ENCODE measurements around the gene THBS4.
"Not testable (repeated sequence)": the region's sequence is repeated elsewhere in the genome, so short reads cannot be mapped to it uniquely, and the experiment has no call there.

THBS4 gene

GRCh38 chr5:80076131-80077050 is 41.2 kb downstream of the THBS4 start:
- DNase-seq (ENCODE audit: low read depth in 3 of 3), result no peak

DNA sequence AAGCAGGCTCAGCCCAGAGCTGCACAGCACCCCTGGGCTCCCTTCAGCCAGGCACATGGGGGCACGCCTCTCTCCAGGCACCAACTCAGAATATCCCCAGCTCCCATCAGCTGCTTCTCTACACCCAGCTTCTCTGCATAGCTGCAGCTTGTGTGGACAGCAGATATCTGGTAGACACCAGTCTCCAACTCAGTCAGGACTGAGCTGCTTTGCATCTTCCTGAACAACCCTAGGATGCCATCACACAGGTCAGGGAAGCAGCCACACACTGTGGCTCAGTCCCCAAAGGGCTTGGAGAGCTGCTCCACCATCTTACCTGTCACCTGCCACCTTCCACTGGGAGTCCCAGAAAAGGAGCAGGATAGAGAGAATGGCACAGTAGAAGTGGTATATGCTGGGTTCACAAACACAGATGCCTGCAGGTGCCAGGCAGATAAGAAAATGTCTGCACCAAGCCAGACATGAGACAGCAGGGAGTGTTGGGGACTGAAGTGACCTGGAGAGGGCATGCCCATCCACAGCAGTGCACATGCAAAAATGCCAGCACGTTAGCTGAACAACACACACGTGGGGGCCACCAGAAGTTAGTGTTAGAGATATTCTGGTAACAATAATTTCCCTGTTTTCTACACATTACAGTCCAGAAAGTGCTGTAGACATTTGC is 42.0 kb downstream of the THBS4 start:
- no peak for DNase-seq (ENCODE audit: low read depth in 3 of 3)

DNA sequence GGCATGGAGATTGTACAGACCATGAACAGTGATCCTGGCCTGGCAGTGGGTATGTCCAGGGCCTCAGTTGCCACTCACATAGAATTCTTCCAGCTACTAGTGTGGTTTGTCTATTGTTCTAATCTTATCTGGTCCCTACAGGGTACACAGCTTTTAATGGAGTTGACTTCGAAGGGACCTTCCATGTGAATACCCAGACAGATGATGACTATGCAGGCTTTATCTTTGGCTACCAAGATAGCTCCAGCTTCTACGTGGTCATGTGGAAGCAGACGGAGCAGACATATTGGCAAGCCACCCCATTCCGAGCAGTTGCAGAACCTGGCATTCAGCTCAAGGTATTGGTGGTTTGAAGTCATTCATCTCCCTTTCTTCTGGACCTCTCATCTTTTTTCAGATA is 43.8 kb downstream of the THBS4 start:
- no peak for DNase-seq (ENCODE audit: low read depth in 3 of 3)

GRCh38 chr5:80082281-80082680 is 47.1 kb downstream of the THBS4 start:
- DNase-seq (ENCODE audit: low read depth in 3 of 3), result no peak

GRCh38 chr5:80082731-80083100 is 47.6 kb downstream of the THBS4 start:
- peak in 2 of 3 donors; percentile 57 to 61 for DNase-seq (ENCODE audit: low read depth in 3 of 3)

- DNase-seq (ENCODE audit: low read depth in 3 of 3), result peak in 1 of 3 donors; percentile 14
Measured at GRCh38 chr5:80083101-80083890, 48.1 kb downstream of the THBS4 start.

- no peak for DNase-seq (ENCODE audit: low read depth in 3 of 3)
Measured at GRCh38 chr5:80090884-80091166, 55.7 kb downstream of the THBS4 start.

DNA sequence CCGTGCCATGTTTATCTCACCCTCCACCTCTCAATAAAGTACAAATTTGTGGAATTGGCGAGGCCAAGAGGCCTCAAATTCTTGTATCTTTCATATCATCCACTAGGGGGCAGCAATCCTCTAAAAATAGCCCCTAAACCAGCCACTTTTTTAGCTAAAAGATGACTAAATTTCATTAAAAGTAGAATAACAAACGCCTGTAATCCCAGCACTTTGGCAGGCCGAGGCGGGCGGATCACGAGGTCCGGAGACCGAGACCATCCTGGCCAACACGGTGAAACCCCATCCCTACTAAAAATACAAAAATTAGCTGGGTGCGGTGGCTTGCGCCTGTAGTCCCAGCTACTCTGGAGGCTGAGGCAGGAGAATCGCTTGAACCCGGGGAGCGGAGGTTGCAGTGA is 56.6 kb downstream of the THBS4 start:
- peak in 2 of 3 donors; percentile 5 to 16 for DNase-seq (ENCODE audit: low read depth in 3 of 3)

DNA sequence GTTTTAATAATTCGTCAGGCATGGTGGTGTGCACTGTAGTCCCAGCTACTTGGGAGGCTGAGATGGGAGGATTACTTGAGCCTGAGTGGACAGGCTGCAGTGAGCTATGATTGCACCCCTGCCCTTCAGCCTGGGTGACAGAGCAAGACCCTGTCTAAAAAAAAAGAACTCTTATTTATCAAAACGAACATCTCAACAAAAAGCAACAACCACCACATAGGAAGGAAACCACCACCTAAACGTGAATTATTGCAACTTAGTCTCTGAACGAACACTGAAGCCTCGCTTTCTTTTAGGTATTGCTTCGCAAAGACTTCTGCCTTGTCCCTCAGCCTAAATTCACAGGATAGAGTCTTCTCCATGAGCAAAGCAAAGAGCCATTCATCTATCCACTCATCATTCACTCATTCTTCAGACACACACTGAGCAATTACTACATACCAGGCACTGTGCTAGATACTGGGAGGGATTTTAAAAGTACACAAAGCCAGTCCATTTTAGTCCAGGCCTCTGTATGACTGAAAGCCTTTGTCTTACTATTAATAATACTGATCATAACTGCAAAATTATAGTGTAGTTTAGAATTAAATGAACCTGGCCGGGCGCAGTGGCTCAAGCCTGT is 57.4 kb downstream of the THBS4 start:
- DNase-seq (ENCODE audit: low read depth in 3 of 3), result no peak

GRCh38 chr5:80093796-80094195 is 58.6 kb downstream of the THBS4 start:
- no peak for DNase-seq (ENCODE audit: low read depth in 3 of 3)

- no peak for DNase-seq (ENCODE audit: low read depth in 3 of 3)
Measured at GRCh38 chr5:80094236-80094738, 59.1 kb downstream of the THBS4 start.

GRCh38 chr5:80097451-80097850 is 62.3 kb downstream of the THBS4 start:
- no peak for DNase-seq (ENCODE audit: low read depth in 3 of 3)

- no peak for DNase-seq (ENCODE audit: low read depth in 3 of 3)
Measured at GRCh38 chr5:80101993-80102392, 66.8 kb downstream of the THBS4 start.

DNA sequence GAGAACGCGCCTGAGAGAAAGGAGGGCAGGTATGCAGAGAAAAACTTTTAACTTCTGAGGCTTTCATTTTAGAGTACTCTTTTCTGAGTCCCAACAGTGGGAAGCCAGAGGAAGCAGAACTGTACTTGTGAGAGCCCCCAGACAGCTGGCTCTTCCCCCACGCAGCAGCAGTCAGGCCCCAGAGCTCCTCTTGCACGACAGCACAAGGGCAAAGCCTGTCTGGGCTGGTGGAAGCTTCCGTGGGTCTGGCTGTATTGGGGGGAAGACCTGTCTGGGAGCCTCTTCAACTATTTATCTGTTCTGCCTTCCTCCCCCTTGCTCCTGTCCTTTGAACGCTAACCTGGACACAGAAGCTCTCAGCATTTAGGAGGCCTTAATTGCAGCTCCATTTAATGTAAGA is 68.2 kb downstream of the THBS4 start:
- no peak for DNase-seq (ENCODE audit: low read depth in 3 of 3)

DNA sequence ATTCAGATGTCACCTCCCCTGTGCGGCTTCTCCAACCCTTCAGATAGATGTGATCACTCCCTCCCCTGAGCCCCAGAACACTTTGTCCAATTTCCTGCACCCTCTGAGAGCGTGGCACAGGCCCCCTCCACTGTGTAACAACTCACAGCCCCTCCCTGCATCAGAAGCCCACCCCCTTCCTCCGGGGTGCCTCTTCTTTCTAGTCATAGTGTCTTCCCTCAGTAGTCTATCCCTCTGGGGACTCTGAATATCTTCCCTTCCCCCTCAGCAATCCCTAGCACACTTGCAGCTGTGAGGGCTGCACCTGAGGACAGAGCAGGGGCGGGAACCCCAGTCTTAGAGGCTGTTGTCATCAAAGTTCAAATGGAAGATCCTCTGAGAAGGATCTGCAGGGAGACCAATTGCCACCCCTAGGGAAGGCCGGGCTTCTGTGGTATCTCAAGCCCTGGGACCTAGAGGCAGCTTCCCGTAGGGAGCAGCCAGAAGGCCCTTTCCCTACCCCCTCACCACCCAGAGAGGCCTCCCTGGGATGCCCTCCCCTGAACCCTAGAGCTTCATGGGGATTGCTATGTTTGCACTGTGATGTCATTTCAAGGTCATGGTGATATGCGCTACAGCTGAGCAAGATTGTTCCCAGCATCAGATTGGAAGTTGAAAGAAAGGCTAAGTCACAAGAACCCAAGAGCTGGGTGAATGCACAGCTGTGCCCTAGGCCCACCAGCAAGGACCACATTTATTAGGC is 70.7 kb downstream of the THBS4 start:
- no peak for DNase-seq (ENCODE audit: low read depth in 3 of 3)

GRCh38 chr5:80106916-80107315 is 71.8 kb downstream of the THBS4 start:
- no peak for DNase-seq (ENCODE audit: low read depth in 3 of 3)

- no peak for DNase-seq (ENCODE audit: low read depth in 3 of 3)
Measured at GRCh38 chr5:80109646-80110478, 74.7 kb downstream of the THBS4 start.

- not testable (repeated sequence) for DNase-seq (ENCODE audit: low read depth in 3 of 3)
Measured at GRCh38 chr5:80111376-80111990, 76.3 kb downstream of the THBS4 start.

DNA sequence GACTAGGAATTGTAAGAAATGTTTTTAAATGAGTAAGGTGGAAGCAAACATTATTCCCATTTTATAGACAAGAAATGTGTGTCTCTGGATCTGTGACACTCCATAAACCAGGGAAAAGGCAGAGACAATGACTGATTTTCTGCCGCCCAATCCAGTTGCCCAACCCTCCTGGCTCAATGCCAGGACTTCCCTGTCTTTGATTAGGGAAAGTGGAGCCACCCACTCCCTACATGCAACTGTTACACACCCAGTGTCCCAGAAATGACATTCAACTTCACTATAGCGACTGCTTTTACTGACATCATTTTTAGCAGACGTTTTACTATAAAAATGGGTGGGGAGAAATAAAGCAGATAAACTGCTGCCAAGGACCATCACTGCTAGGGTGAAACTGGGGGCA is 79.7 kb downstream of the THBS4 start:
- no peak for DNase-seq (ENCODE audit: low read depth in 3 of 3)

DNA sequence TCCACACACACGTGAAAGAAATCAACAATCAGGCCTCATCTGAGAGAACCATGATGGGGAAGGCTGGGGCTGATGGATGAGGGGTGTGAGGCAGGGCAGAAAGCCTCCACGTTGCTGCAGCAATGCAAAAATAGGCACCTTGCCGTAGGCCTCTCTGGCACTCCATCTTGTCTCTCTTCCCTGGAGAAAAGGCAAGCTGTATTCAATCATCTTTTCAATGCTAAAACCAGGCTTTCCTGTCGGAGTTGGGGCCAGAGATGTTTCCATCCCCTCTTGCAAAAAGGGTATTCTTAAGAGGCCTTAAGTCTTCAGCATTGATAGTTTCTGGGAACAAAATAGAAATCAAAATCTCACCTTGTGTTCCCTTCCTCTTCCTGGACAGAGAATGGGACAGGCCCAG is 80.9 kb downstream of the THBS4 start:
- DNase-seq (ENCODE audit: low read depth in 3 of 3), result no peak
